Measurements from ENCODE around the gene OR8B12.

- TF ChIP-seq EZH2 (IDR thresholded peaks at IDR 0.05; ENCODE audit: insufficient read depth, poor library complexity, severe bottlenecking) (no peak), EZH2phosphoT487 (IDR thresholded peaks at IDR 0.05; ENCODE audit: insufficient read depth, low read depth) (no peak)
Measured at GRCh38 chr11:124519850-124520549, 23.5 kb downstream of the OR8B12 start.
